Subcutaneous adipose tissue (tissue), 4 donors: ENCODE data around the gene TNFAIP8L3. TPM values are rescaled to one million over a fixed set of nuclear protein-coding genes. Genes with fewer than 3 reads are reported as not detected.

ENCODE experiments used
- CTCF ChIP-seq: fragments of 450-650 bp; IDR thresholded peaks from one replicate; pipeline ENCODE4 v1.5.1; 2016; ENCODE audit warnings: low read depth, mild to moderate bottlenecking, control low read depth, antibody characterized with exemption, moderate library complexity
- total RNA-seq, 4 donors: library from RNA; depleted of rRNA; stranded (reverse); fragments of >200 nt; gene quantifications; one replicate each; pipeline ENCODE4 v1.1.0, GENCODE V29; 2016

TNFAIP8L3 gene
- total RNA-seq, 4 donors from 2014 or later: 1.7 to 8.0 (median 4.8) TPM

DNA sequence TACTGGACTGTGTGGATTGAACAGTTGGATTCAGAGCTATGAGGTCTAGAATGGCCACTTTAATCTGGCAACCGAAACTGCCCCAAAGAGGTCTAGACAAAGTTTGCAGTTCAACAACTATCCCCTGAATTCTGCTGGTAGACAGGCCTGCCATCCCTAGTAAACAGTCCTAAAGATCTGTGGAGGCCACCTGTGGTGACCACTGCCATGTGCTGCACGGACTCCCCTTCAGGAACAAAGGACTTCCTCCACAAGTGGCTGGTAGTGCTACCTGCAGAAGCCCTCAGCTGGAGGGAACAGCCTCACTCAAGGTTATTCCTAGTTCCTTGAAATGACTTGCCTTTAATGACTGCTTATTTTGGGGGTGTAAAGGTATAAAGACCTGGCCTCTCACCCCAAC lies 6.1 kb downstream of the TNFAIP8L3 start:
- no peak for TF ChIP-seq CTCF

DNA sequence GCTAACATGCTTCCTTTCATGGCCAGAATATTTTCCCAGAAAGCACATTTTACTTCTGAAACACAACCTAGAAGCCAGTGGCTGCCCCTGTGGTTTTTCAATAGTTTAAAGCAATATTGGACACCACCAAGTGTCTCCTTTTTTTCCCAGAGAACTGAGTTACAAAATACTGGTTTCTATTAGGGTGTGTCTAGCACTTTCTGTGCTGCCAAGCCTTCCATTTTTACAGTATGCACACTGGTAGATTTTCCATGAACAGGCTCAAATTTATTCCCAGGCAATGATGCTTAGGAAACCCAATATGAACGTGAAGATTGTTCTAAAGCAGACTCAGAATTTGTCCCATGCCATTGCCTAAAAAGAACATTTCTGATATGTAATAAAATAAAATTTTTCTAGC lies 7.2 kb downstream of the TNFAIP8L3 start:
- no peak for TF ChIP-seq CTCF

GRCh38 chr15:51086409-51086808 lies 8.3 kb downstream of the TNFAIP8L3 start:
- no peak for TF ChIP-seq CTCF

- TF ChIP-seq CTCF: no peak
Observed at GRCh38 chr15:51085764-51086163, 8.9 kb downstream of the TNFAIP8L3 start.

GRCh38 chr15:51083641-51084166 lies 11.0 kb downstream of the TNFAIP8L3 start:
- TF ChIP-seq CTCF: no peak

DNA sequence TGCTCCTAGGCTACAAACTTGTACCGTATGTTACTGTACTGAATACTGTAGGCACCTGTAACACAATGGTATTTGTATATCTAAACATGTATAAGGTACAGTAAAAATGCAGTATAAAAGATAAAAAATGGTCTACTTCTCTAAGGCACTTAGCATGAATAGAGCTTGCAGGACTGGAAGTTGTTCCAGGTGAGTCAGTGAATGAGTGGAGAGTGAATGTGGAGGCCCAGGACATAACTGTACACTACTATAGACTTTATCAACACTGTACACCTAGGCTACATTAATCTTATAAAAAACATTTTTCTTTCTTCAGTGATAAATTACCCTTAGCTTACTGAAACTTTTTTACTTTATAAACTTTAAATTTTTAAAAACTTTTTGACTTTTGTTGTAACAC lies 12.5 kb downstream of the TNFAIP8L3 start:
- TF ChIP-seq CTCF: no peak

GRCh38 chr15:51080286-51080685 lies 14.4 kb downstream of the TNFAIP8L3 start:
- TF ChIP-seq CTCF: no peak
